DMS53 treated with DMSO at 0.1 percent for 48 hours (cell line): ENCODE results near the gene C19orf85.

Source experiments
- DNase-seq: peaks from one replicate; lab custom pipeline; 2025; ENCODE audit not compliant: unreplicated experiment; lab: John Stamatoyannopoulos, UW

Gene C19orf85

GRCh38 chr19:55489711-55490477, 25.3 kb upstream of the C19orf85 start:
- no peak for DNase-seq

- no peak for DNase-seq
These were observed 24.6 kb upstream of the C19orf85 start for GRCh38 chr19:55488986-55489710.

GRCh38 chr19:55487924-55488687, 23.6 kb upstream of the C19orf85 start, which contains the start of gene SSC5D:
Gene SSC5D, plus strand, starts transcription at chr19:55488436. Its CDS starts 154 bp downstream, at chr19:55488590.
- no peak for DNase-seq

- peak; percentile 38 for DNase-seq
These were observed 22.7 kb upstream of the C19orf85 start for GRCh38 chr19:55486971-55487923.

GRCh38 chr19:55486043-55486970, 21.8 kb upstream of the C19orf85 start:
- DNase-seq: no peak

GRCh38 chr19:55485439-55486011, 21.0 kb upstream of the C19orf85 start:
- DNase-seq: no peak

- DNase-seq: peak; percentile 31
These were observed 20.3 kb upstream of the C19orf85 start, which contains the start of gene NAT14 for GRCh38 chr19:55484593-55485438. Gene NAT14, plus strand, starts transcription at chr19:55485188. Its CDS starts 521 bp downstream, at chr19:55485709.

- DNase-seq: no peak
These were observed 19.4 kb upstream of the C19orf85 start for GRCh38 chr19:55483706-55484592.

- no peak for DNase-seq
These were observed 18.6 kb upstream of the C19orf85 start for GRCh38 chr19:55482967-55483705.

GRCh38 chr19:55482156-55482961, 17.8 kb upstream of the C19orf85 start:
- no peak for DNase-seq

- no peak for DNase-seq
These were observed 17.2 kb upstream of the C19orf85 start for GRCh38 chr19:55481794-55482155.

- no peak for DNase-seq
These were observed 16.7 kb upstream of the C19orf85 start for GRCh38 chr19:55481148-55481793.

- DNase-seq: no peak
These were observed 15.1 kb upstream of the C19orf85 start for GRCh38 chr19:55479451-55480230.

GRCh38 chr19:55479045-55479444, 14.5 kb upstream of the C19orf85 start:
- no peak for DNase-seq
